K562 (cell line): ENCODE results near the gene BRSK1. TPM values are rescaled to one million over a fixed set of nuclear protein-coding genes. Genes with fewer than 3 reads are reported as not detected.

Source experiments
- CTCFL ChIP-seq: IDR thresholded peaks from 2 replicates; pipeline ENCODE4 v1.6.1; 2011; ENCODE audit warnings: borderline replicate concordance, low read depth, mild to moderate bottlenecking, moderate library complexity, low read length; ENCODE audit not compliant: insufficient read depth, poor library complexity, severe bottlenecking
- EZH2 ChIP-seq: IDR thresholded peaks from 2 replicates; pipeline ENCODE4 v1.6.1; 2012; ENCODE audit warnings: low read depth, mild to moderate bottlenecking, inconsistent platforms, low read length, borderline replicate concordance
- HMGXB4 ChIP-seq: sonication (generic); formaldehyde crosslinking; IDR thresholded peaks from 2 replicates; pipeline ENCODE4 v1.8.1; 2023; ENCODE audit warnings: mild to moderate bottlenecking, missing genetic modification reagents
- HNRNPUL1 ChIP-seq: fragments of 200-400 bp; formaldehyde crosslinking; IDR thresholded peaks from 2 replicates; pipeline ENCODE4 v1.6.1; 2017; ENCODE audit warnings: low read length
- KAT2B ChIP-seq: IDR thresholded peaks from one replicate; pipeline ENCODE4 v1.6.1; 2012; ENCODE audit warnings: low read depth, mild to moderate bottlenecking, control low read depth, inconsistent platforms, low read length, moderate library complexity
- KLF6 ChIP-seq: fragments of 250-450 bp; sonication (Bioruptor Pico); IDR thresholded peaks from 2 replicates; pipeline ENCODE4 v1.4.0; 2020; ENCODE audit warnings: mild to moderate bottlenecking, moderate library complexity, borderline replicate concordance
- MBD2 ChIP-seq: sonication (generic); IDR thresholded peaks from 2 replicates; pipeline ENCODE4 v1.6.1; 2016; ENCODE audit warnings: low read depth, borderline replicate concordance
- NEUROD1 ChIP-seq: fragments of 150-350 bp; IDR thresholded peaks from 2 replicates; pipeline ENCODE4 v1.6.1; 2014; ENCODE audit warnings: borderline replicate concordance, low read length, low read depth; ENCODE audit not compliant: partially characterized antibody
- NR2C2 ChIP-seq, 2 experiments: fragments of 200-800 bp in 1 of 2; sonication (Bioruptor generic) in 1 of 2; sonication (generic) in 1 of 2; formaldehyde crosslinking in 1 of 2; IDR thresholded peaks; 2 replicates each; pipeline versions ENCODE4 v1.6.1 to v1.8.0; 2016 to 2022; ENCODE audit warnings: mild to moderate bottlenecking in 1 of 2, missing compliant biosample characterization in 1 of 2, missing genetic modification characterization in 1 of 2, missing genetic modification reagents in 1 of 2
- POLR2AphosphoS5 ChIP-seq: IDR thresholded peaks from 2 replicates; pipeline ENCODE4 v1.6.1; 2011; ENCODE audit warnings: mild to moderate bottlenecking, low read depth, low read length, moderate library complexity; ENCODE audit not compliant: control insufficient read depth, insufficient read depth
- RBBP5 ChIP-seq: fragments of 200-600 bp; sonication (generic); IDR thresholded peaks from 2 replicates; pipeline ENCODE4 v1.6.1; 2012; ENCODE audit warnings: borderline replicate concordance, mild to moderate bottlenecking, low read length, control low read depth, inconsistent platforms; ENCODE audit not compliant: insufficient read depth, poor library complexity, severe bottlenecking
- RBM17 ChIP-seq: fragments of 200-400 bp; formaldehyde crosslinking; IDR thresholded peaks from 2 replicates; pipeline ENCODE4 v1.6.1; 2017; ENCODE audit warnings: low read depth, mild to moderate bottlenecking, low read length, borderline replicate concordance
- RUNX1 ChIP-seq: sonication (generic); IDR thresholded peaks from 2 replicates; pipeline ENCODE4 v1.6.1; 2016; ENCODE audit warnings: antibody characterized with exemption, low read depth
- SIN3A ChIP-seq, 2 experiments: fragments of 150-350 bp in 1 of 2; IDR thresholded peaks; 2 replicates each; pipeline ENCODE4 v1.6.1; 2011 to 2016; ENCODE audit warnings: borderline replicate concordance in 2 of 2, low read depth in 2 of 2, low read length in 2 of 2, mild to moderate bottlenecking in 2 of 2, moderate library complexity in 2 of 2; ENCODE audit not compliant: control insufficient read depth in 1 of 2
- TCF3 ChIP-seq: sonication (generic); formaldehyde crosslinking; IDR thresholded peaks from 2 replicates; pipeline ENCODE4 v1.4.0; 2020; ENCODE audit warnings: mild to moderate bottlenecking, missing genetic modification reagents
- TEAD4 ChIP-seq, 2 experiments: sonication (generic) in 1 of 2; formaldehyde crosslinking in 1 of 2; IDR thresholded peaks; 2 replicates each; pipeline versions ENCODE4 v1.6.1 to v1.8.0; 2012 to 2022; ENCODE audit warnings: borderline replicate concordance in 1 of 2, inconsistent platforms in 1 of 2, low read length in 1 of 2, mild to moderate bottlenecking in 1 of 2, missing genetic modification reagents in 1 of 2
- TSC22D4 ChIP-seq: fragments of 450-650 bp; IDR thresholded peaks from 2 replicates; pipeline ENCODE4 v1.6.1; 2016; ENCODE audit warnings: missing genetic modification characterization, missing biosample characterization, control low read depth
- ZC3H8 ChIP-seq: fragments of 450-650 bp; IDR thresholded peaks from 2 replicates; pipeline ENCODE4 v1.6.1; 2017
- ZNF174 ChIP-seq: fragments of 250-450 bp; sonication (Bioruptor Pico); IDR thresholded peaks from 2 replicates; pipeline ENCODE4 v1.4.0; 2020; ENCODE audit warnings: mild to moderate bottlenecking
- polyA plus RNA-seq, 8 experiments: library from polyadenylated mRNA; depleted of rRNA in 4 of 8; stranded (reverse) in 5 of 8; unstranded in 3 of 8; fragments of >200 nt; fragmentation: Nextera tagmentation in 2 of 8; fragmentation: Illumina TruSeq in 1 of 8; extraction: Ambion mirVana in 2 of 8; extraction: Trizol in 1 of 8; gene quantifications; 2 replicates each; pipeline versions ENCODE4 v1.2.1 to v1.2.3, GENCODE V29; 2011 to 2014; ENCODE audit warnings: inconsistent platforms in 1 of 8, missing spikeins in 1 of 8
- total RNA-seq, 7 experiments: library from RNA; depleted of rRNA in 6 of 7; stranded (reverse); fragments of >200 nt in 6 of 7; fragmentation: Illumina TruSeq in 2 of 7; extraction: Trizol in 2 of 7; gene quantifications; 2 replicates each; pipeline versions ENCODE4 v1.2.1 to v1.2.3, GENCODE V29; 2011 to 2021; ENCODE audit warnings: low replicate concordance in 1 of 7
- TF ChIP-seq, protein P1 (sequence below), 3 experiments: IDR thresholded peaks in 2 of 3; conservative IDR thresholded peaks in 1 of 3; 2 replicates each; pipeline ENCODE4 v1.5.1; 2011 to 2012; ENCODE audit warnings: low read length in 3 of 3, mild to moderate bottlenecking in 3 of 3, control low read depth in 2 of 3, improper control_type of control experiment in 1 of 3, inconsistent platforms in 1 of 3, low read depth in 1 of 3, mixed read lengths in 1 of 3, moderate library complexity in 1 of 3; ENCODE audit not compliant: insufficient read depth in 2 of 3

The BRSK1 gene
- total and polyA plus RNA-seq, 9 of the 15 experiments (the other 6 are each of a cell fraction or from before 2014, with no cell fraction given) = 1.7 to 9.3 (median 3.8) TPM; not detected in 2

DNA sequence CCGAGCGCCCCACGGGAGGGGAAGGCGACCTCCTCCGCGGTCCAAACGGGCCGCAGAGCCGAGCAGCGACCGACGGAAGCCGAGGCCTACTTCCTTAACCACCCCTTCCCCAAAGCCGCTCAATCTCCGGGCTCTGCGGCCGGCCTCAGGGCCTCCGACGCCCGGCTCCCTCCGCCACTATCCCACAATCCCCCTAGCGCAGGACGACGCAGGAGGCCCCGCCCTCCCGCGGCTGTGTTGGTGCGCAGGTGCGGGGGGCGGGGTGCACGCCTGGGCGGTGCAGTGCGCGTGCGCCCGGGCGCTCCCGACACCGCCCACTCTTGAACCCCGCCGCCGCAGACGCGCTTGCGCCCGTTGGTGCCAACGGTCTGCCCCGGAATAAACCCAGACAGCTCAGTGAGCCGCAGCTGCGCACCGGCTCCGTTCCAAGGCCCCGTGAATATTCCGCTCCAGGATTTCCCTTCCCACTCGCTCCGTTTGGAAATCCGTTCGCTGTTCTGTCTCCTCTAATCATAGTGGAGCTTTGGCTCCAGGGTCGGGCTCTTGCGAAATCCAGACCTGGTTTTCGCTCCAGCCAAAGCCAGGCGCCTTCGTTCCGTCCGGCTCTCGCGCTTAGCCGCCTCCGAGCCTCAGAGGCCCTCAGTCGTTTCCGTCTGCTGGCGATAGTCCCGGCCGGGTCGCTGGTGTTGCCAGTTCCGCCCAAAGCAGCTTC is 24.8 kb upstream of the BRSK1 start, which contains the start of gene PPP6R1 (continued):
- TF ChIP-seq POLR2AphosphoS5 = peak; percentile 89
- no peak for TF ChIP-seq ZNF174 (CRISPR knock-in tag)
- TF ChIP-seq RUNX1 = no peak
- TF ChIP-seq CTCFL = no peak
- TF ChIP-seq EZH2 = no peak
- TF ChIP-seq TEAD4 (IDR thresholded peaks at IDR 0.05; ENCODE audit: low read length) = peak; percentile 74
- no peak for TF ChIP-seq TEAD4 (CRISPR knock-in tag; IDR thresholded peaks at IDR 0.05; ENCODE audit: borderline replicate concordance)
- TF ChIP-seq, protein P1, sequence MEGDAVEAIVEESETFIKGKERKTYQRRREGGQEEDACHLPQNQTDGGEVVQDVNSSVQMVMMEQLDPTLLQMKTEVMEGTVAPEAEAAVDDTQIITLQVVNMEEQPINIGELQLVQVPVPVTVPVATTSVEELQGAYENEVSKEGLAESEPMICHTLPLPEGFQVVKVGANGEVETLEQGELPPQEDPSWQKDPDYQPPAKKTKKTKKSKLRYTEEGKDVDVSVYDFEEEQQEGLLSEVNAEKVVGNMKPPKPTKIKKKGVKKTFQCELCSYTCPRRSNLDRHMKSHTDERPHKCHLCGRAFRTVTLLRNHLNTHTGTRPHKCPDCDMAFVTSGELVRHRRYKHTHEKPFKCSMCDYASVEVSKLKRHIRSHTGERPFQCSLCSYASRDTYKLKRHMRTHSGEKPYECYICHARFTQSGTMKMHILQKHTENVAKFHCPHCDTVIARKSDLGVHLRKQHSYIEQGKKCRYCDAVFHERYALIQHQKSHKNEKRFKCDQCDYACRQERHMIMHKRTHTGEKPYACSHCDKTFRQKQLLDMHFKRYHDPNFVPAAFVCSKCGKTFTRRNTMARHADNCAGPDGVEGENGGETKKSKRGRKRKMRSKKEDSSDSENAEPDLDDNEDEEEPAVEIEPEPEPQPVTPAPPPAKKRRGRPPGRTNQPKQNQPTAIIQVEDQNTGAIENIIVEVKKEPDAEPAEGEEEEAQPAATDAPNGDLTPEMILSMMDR (IDR thresholded peaks at IDR 0.05 in 2 of 3, conservative IDR thresholded peaks at IDR 0.05 in 1 of 3; ENCODE audit: insufficient read depth in 2 of 3, low read depth in 1 of 3, low read length in 3 of 3) = no peak
- TF ChIP-seq KLF6 (CRISPR knock-in tag) = no peak
- no peak for TF ChIP-seq RBM17
- TF ChIP-seq RBBP5 = no peak
- no peak for TF ChIP-seq KAT2B
- no peak for TF ChIP-seq HNRNPUL1
- peak; percentile 100 for TF ChIP-seq NEUROD1
- peak; percentile 8 to 92; a peak in 2 of 4 replicates for TF ChIP-seq SIN3A (IDR thresholded peaks at IDR 0.05; ENCODE audit: borderline replicate concordance in 2 of 2, control insufficient read depth in 1 of 2, low read depth in 2 of 2, low read length in 2 of 2)
- peak; percentile 26 for TF ChIP-seq MBD2
- no peak for TF ChIP-seq TSC22D4 (tag)
- peak; percentile 64 for TF ChIP-seq TCF3 (CRISPR knock-in tag)
- no peak for TF ChIP-seq ZC3H8
- peak; percentile 83 for TF ChIP-seq NR2C2 (CRISPR knock-in tag; IDR thresholded peaks at IDR 0.05)
- TF ChIP-seq NR2C2 (tag; IDR thresholded peaks at IDR 0.05) = peak; percentile 94
- TF ChIP-seq HMGXB4 (CRISPR knock-in tag) = peak; percentile 38; the same call in 1 of the 2 replicates
